Measurements from ENCODE around the gene HLA-DRA.
A peak's percentile ranks its signal among the peaks of the same experiment; 100 is the strongest.
"Not testable (repeated sequence)": the region's sequence is repeated elsewhere in the genome, so short reads cannot be mapped to it uniquely, and the experiment has no call there.

HLA-DRA gene

GRCh38 chr6:32415521-32416019 is 24.1 kb upstream of the HLA-DRA start:
- Mint-ChIP-seq H3K4me3 (peak overlapping the region; percentile 37 to 74), H3K27ac (no peak overlapping the region)
- peak; percentile 67 for DNase-seq

GRCh38 chr6:32416036-32416435 is 23.7 kb upstream of the HLA-DRA start:
- ATAC-seq (replicated peaks) = no peak
- peaks cover 14 to 20% of the 10 kb centered on the region in 2 donors for H3K4me1 Mint-ChIP-seq
- no peaks in the 10 kb centered on the region for H3K9me3 Mint-ChIP-seq
- peak overlapping the region in 1 of 2 donors; percentile 74 for H3K4me3 Mint-ChIP-seq
- no peak overlapping the region for H3K27ac Mint-ChIP-seq
- H3K27me3 Mint-ChIP-seq = peaks cover 24 to 27% of the 10 kb centered on the region in 2 donors
- H3K36me3 Mint-ChIP-seq = no peaks in the 10 kb centered on the region
- no peak for DNase-seq

More at GRCh38 chr6:32415521-32416019, 24.1 kb upstream of the HLA-DRA start:
- Mint-ChIP-seq H3K4me1 (peaks cover 14 to 20% of the 10 kb centered on the region in 2 donors), H3K36me3 (no peaks in the 10 kb centered on the region), H3K27me3 (peaks cover 24 to 27% of the 10 kb centered on the region in 2 donors), H3K9me3 (no peaks in the 10 kb centered on the region)
- ATAC-seq (replicated peaks) = peak; percentile 67 to 78

GRCh38 chr6:32424589-32425300 is 14.9 kb upstream of the HLA-DRA start:
- peaks cover 11% of the 10 kb centered on the region in 2 donors for H3K27me3 Mint-ChIP-seq
- ATAC-seq (replicated peaks) (no peak), DNase-seq (no peak)
- H3K27ac Mint-ChIP-seq = no peak overlapping the region
- H3K4me1 Mint-ChIP-seq = peaks cover 0 to 3% of the 10 kb centered on the region in 2 donors
- no peak overlapping the region for H3K4me3 Mint-ChIP-seq
- H3K9me3 Mint-ChIP-seq = no peaks in the 10 kb centered on the region
- H3K36me3 Mint-ChIP-seq = no peaks in the 10 kb centered on the region

GRCh38 chr6:32426338-32426737 is 13.3 kb upstream of the HLA-DRA start:
- Mint-ChIP-seq H3K27ac (no peak overlapping the region), H3K4me3 (no peak overlapping the region), H3K9me3 (no peaks in the 10 kb centered on the region), H3K4me1 (peaks cover 0 to 2% of the 10 kb centered on the region in 2 donors), H3K36me3 (no peaks in the 10 kb centered on the region), H3K27me3 (peaks cover 7 to 11% of the 10 kb centered on the region in 2 donors)
- ATAC-seq (replicated peaks) = no peak
- no peak for DNase-seq

- H3K36me3 Mint-ChIP-seq = no peaks in the 10 kb centered on the region
- H3K9me3 Mint-ChIP-seq = no peaks in the 10 kb centered on the region
- H3K27ac Mint-ChIP-seq = no peak overlapping the region
- H3K4me3 Mint-ChIP-seq = no peak overlapping the region
- no peak for ATAC-seq (replicated peaks)
- no peaks in the 10 kb centered on the region for H3K4me1 Mint-ChIP-seq
- no peak for DNase-seq
- peaks cover 4 to 7% of the 10 kb centered on the region in 2 donors for H3K27me3 Mint-ChIP-seq
Observed at GRCh38 chr6:32427218-32427617, 12.5 kb upstream of the HLA-DRA start.

GRCh38 chr6:32427934-32428474 is 11.7 kb upstream of the HLA-DRA start:
- no peak overlapping the region for H3K4me3 Mint-ChIP-seq
- H3K4me1 Mint-ChIP-seq = peaks cover under 1 to 2% of the 10 kb centered on the region in 2 donors
- H3K27me3 Mint-ChIP-seq = peaks cover 3 to 7% of the 10 kb centered on the region in 2 donors
- H3K9me3 Mint-ChIP-seq = no peaks in the 10 kb centered on the region
- ATAC-seq (replicated peaks) (no peak), DNase-seq (no peak)
- H3K36me3 Mint-ChIP-seq = no peaks in the 10 kb centered on the region
- no peak overlapping the region for H3K27ac Mint-ChIP-seq

GRCh38 chr6:32430179-32430578 is 9.5 kb upstream of the HLA-DRA start:
- no peaks in the 10 kb centered on the region for H3K27me3 Mint-ChIP-seq
- no peaks in the 10 kb centered on the region for H3K9me3 Mint-ChIP-seq
- DNase-seq = no peak
- H3K36me3 Mint-ChIP-seq = no peaks in the 10 kb centered on the region
- peak overlapping the region; percentile 25 for H3K27ac Mint-ChIP-seq
- H3K4me3 Mint-ChIP-seq = no peak overlapping the region
- H3K4me1 Mint-ChIP-seq = peaks cover 5 to 6% of the 10 kb centered on the region in 2 donors
- ATAC-seq (replicated peaks) = no peak

- ATAC-seq (replicated peaks) (no peak), DNase-seq (no peak)
- Mint-ChIP-seq H3K36me3 (no peaks in the 10 kb centered on the region), H3K4me1 (peaks cover 12 to 14% of the 10 kb centered on the region in 2 donors), H3K27me3 (no peaks in the 10 kb centered on the region), H3K27ac (no peak overlapping the region), H3K4me3 (no peak overlapping the region), H3K9me3 (no peaks in the 10 kb centered on the region)
Observed at GRCh38 chr6:32431142-32431541, 8.5 kb upstream of the HLA-DRA start.

GRCh38 chr6:32432050-32432450 is 7.6 kb upstream of the HLA-DRA start:
- H3K9me3 Mint-ChIP-seq = no peaks in the 10 kb centered on the region
- H3K27me3 Mint-ChIP-seq = no peaks in the 10 kb centered on the region
- no peak overlapping the region for H3K4me3 Mint-ChIP-seq
- no peak for DNase-seq
- peaks cover 20 to 23% of the 10 kb centered on the region in 2 donors for H3K4me1 Mint-ChIP-seq
- H3K36me3 Mint-ChIP-seq = no peaks in the 10 kb centered on the region
- ATAC-seq (replicated peaks) = peak; percentile 55
- H3K27ac Mint-ChIP-seq = no peak overlapping the region

GRCh38 chr6:32433950-32434349 is 5.7 kb upstream of the HLA-DRA start:
- not testable (repeated sequence) for H3K4me3 Mint-ChIP-seq; H3K27me3 Mint-ChIP-seq; H3K9me3 Mint-ChIP-seq; ATAC-seq (replicated peaks); DNase-seq; H3K36me3 Mint-ChIP-seq
- Mint-ChIP-seq H3K4me1 (peaks cover 28 to 42% of the 10 kb centered on the region in 2 donors), H3K27ac (peak overlapping the region; percentile 56)

GRCh38 chr6:32436186-32436585 is 3.5 kb upstream of the HLA-DRA start:
- peaks cover 0 to 4% of the 10 kb centered on the region in 2 donors for H3K9me3 Mint-ChIP-seq
- no peaks in the 10 kb centered on the region for H3K27me3 Mint-ChIP-seq
- no peak for ATAC-seq (replicated peaks)
- H3K36me3 Mint-ChIP-seq = peaks cover 16 to 30% of the 10 kb centered on the region in 2 donors
- DNase-seq = no peak
- peaks cover 36 to 56% of the 10 kb centered on the region in 2 donors for H3K4me1 Mint-ChIP-seq
- peak overlapping the region; percentile 100 for H3K27ac Mint-ChIP-seq
- no peak overlapping the region for H3K4me3 Mint-ChIP-seq

- H3K9me3 Mint-ChIP-seq = peaks cover 0 to 4% of the 10 kb centered on the region in 2 donors
- H3K4me1 Mint-ChIP-seq = peaks cover 41 to 67% of the 10 kb centered on the region in 2 donors
- peak overlapping the region; percentile 100 for H3K27ac Mint-ChIP-seq
- peak; percentile 46 for DNase-seq
- peaks cover 27 to 40% of the 10 kb centered on the region in 2 donors for H3K36me3 Mint-ChIP-seq
- peak; percentile 78 to 82 for ATAC-seq (replicated peaks)
- no peaks in the 10 kb centered on the region for H3K27me3 Mint-ChIP-seq
- peak overlapping the region; percentile 23 to 28 for H3K4me3 Mint-ChIP-seq
Observed at GRCh38 chr6:32436995-32437836, 2.5 kb upstream of the HLA-DRA start.

- H3K27me3 Mint-ChIP-seq = no peaks in the 10 kb centered on the region
- ATAC-seq (replicated peaks) (no peak), DNase-seq (no peak)
- peak overlapping the region; percentile 97 to 99 for H3K4me3 Mint-ChIP-seq
- H3K4me1 Mint-ChIP-seq = peaks cover 54 to 80% of the 10 kb centered on the region in 2 donors
- peaks cover 46 to 59% of the 10 kb centered on the region in 2 donors for H3K36me3 Mint-ChIP-seq
- peak overlapping the region; percentile 100 for H3K27ac Mint-ChIP-seq
- peaks cover 4 to 5% of the 10 kb centered on the region in 2 donors for H3K9me3 Mint-ChIP-seq
Observed at GRCh38 chr6:32439139-32439538, 548 bp upstream of the HLA-DRA start.

- no peak for ATAC-seq (replicated peaks)
- Mint-ChIP-seq H3K27ac (peak overlapping the region; percentile 100), H3K9me3 (peaks cover 4 to 5% of the 10 kb centered on the region in 2 donors), H3K36me3 (peaks cover 60 to 74% of the 10 kb centered on the region in 2 donors), H3K4me3 (peak overlapping the region; percentile 88 to 97), H3K27me3 (no peaks in the 10 kb centered on the region), H3K4me1 (peaks cover 47 to 76% of the 10 kb centered on the region in 2 donors)
- DNase-seq = no peak
Observed at GRCh38 chr6:32442243-32442667, 2.6 kb downstream of the HLA-DRA start.

All from stimulated activated naive B cell treated with anti-CD40 and anti-IgM and Interleukin-4, amounts not matched to agents 10 μg/mL and 1 μg/mL and 100 μg/mL, for 72 hours (primary cell).